ENCODE measurements around the gene CCDC167. TPM values are rescaled to one million over a fixed set of nuclear protein-coding genes. Genes with fewer than 3 reads are reported as not detected.
"Not testable (repeated sequence)": the region's sequence is repeated elsewhere in the genome, so short reads cannot be mapped to it uniquely, and the experiment has no call there.

Gene CCDC167
- total RNA-seq, 1 experiment from 2014 or later: 71.3 TPM

- no peaks in the 10 kb centered on the region for H3K27me3 ChIP-seq
- H3K9me3 ChIP-seq: peaks cover 3% of the 10 kb centered on the region; the same call in 1 of the 2 replicates
- DNase-seq: peak; percentile 93
- H3K4me3 ChIP-seq: no peak overlapping the region
- peaks cover 26% of the 10 kb centered on the region for H3K36me3 ChIP-seq
Observed at GRCh38 chr6:37473364-37474095, 26.2 kb downstream of the CCDC167 start.

DNA sequence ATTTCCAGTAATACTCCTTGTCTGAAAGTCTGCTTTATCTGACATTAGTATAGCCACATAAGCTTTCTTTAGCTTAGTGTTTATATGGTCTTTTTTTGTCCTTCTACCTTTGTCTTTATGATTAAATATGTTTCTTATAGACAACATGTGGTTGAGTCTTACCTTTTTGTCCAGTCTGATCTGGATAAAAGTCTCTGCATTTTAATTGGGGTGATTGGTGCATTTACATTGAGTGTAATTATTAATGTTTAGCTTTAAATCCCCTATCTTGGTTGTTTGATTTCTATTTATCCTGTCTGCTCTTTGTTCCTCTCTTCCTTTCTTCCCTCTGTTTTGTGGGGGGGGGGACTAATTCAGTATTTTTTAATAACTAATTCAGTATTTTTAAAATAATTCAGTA, 32.0 kb downstream of the CCDC167 start:
- Histone ChIP-seq H3K4me3 (no peak overlapping the region), H3K36me3 (peaks cover 32% of the 10 kb centered on the region)

GRCh38 chr6:37463110-37463509, 36.6 kb downstream of the CCDC167 start:
- Histone ChIP-seq H3K9me3 (peaks cover 16% of the 10 kb centered on the region), H3K36me3 (peaks cover 51% of the 10 kb centered on the region), H3K4me3 (no peak overlapping the region), H3K27me3 (no peaks in the 10 kb centered on the region)
- DNase-seq: no peak

More for the DNA sequence above, 32.0 kb downstream of the CCDC167 start:
- Histone ChIP-seq H3K9me3 (peaks cover 23% of the 10 kb centered on the region), H3K27me3 (no peaks in the 10 kb centered on the region)
- DNase-seq: no peak

DNA sequence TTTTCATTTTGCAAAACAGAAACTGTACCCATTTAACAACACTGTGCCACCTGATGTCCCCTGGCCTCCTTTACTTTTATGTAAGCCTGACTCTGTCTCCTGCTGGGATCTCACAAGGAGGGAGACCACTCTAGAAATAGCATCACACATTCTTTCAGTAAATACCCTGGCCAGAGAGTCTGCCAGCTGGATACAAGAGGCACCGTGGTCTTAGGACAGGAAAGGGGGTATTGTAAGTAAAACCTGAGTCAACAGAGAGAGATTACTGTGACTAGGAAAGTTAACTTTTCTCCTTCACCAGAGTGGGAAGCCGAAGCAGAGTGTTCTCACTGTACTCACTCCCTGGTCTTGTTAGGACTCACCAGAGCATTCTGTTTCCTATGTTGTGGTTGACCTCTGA, 38.9 kb downstream of the CCDC167 start:
- H3K9me3 ChIP-seq: no peaks in the 10 kb centered on the region
- peaks cover 46% of the 10 kb centered on the region for H3K36me3 ChIP-seq
- DNase-seq: no peak
- no peaks in the 10 kb centered on the region for H3K27me3 ChIP-seq
- no peak overlapping the region for H3K4me3 ChIP-seq

- Histone ChIP-seq H3K27me3 (no peaks in the 10 kb centered on the region), H3K36me3 (peaks cover 49% of the 10 kb centered on the region), H3K9me3 (no peaks in the 10 kb centered on the region), H3K4me3 (no peak overlapping the region)
- no peak for DNase-seq
Observed at GRCh38 chr6:37459981-37460800, 39.5 kb downstream of the CCDC167 start.

DNA sequence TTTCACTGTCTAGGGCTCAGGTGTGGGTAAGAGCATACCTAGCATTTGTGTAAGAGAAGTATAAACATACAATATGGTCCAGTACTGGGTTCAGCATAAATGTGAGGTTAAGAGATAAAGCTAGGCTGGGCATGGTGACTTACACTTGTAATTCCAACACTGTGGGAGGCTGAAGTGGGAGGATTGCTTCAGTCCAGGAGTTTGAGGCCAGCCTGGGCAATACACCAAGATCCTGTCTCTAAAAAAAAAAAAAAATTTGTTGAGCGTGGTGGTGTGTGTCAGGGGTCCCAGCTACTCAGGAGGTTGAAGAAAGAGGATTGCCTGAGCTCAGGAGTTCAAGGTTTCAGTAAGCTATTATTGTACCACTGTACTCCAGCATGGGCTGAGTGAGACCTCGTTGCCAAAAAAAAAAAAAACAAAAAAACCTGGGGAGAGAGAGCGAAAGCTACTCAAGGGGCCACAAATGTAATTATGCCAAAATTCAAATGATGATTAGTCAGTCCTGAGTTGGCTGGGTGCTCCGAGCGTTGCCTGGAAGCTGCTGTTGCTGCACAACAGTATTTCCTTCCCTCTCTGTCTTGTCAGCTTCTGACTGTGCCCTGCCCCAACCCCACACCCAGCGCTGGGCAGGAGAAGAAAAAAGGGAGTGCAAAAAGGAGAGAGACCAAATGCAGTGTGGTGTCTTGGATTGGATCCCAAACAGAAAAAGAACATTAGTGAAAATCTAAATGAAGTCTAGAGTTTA, 42.7 kb downstream of the CCDC167 start:
- Histone ChIP-seq H3K36me3 (peaks cover 55% of the 10 kb centered on the region), H3K4me3 (no peak overlapping the region), H3K9me3 (no peaks in the 10 kb centered on the region), H3K27me3 (no peaks in the 10 kb centered on the region)
- peak; percentile 92 for DNase-seq

DNA sequence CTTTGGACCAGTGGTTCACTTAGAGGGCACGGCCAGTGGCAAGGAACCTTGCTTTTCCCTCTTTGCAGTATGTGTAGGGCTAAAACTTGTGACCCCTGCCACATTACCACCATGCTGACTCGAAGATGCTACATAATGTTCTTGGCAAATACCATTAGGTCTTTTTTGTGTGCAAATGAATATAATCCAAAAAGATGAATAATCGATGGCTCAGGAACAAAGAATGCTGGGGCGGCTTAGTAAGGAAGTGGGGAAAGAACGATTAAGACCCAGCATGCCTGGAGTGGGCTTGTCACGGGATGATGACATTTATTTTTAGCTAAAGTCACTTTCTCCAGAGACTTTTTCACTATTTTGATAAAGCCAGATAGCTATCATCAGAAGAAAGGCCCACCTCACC, 43.6 kb downstream of the CCDC167 start:
- Histone ChIP-seq H3K27me3 (no peaks in the 10 kb centered on the region), H3K36me3 (peaks cover 55% of the 10 kb centered on the region), H3K9me3 (no peaks in the 10 kb centered on the region), H3K4me3 (no peak overlapping the region)
- DNase-seq: peak; percentile 56

DNA sequence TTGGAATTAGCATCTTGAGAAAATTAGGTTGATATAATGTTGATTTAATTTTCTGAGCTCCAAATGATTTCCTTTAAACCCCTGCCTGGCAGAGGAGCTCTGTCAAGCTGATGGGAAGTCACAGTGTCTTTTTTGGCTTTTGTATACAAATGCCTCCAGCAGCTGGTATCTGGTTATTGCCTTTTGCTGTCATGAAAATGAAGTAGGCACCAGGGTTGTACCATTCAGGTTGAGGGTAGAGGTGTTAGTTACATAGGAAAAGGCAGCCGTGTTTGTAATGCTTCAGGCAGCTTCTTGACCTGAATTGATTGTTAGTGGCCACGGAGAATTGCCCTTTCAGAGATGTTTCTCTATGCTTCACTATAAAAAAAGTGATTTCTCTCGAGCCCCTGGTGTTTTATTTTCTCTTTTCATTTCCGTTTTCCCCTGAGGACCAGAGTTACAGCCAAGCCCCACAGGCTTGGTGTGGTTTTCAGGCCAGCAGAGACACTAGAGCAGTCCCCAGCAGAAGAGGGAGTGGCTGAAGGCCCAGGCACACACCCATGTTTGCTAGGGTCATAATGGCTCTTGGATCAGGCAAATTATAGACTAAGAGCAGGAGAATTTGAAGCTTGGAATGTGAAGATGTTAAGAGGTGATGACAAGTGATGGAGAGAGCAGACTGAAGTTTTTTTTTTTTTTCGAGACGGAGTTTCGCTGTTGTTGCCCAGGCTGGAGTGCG, 45.1 kb downstream of the CCDC167 start:
- Histone ChIP-seq H3K9me3 (no peaks in the 10 kb centered on the region), H3K27me3 (no peaks in the 10 kb centered on the region)
- peak; percentile 80 for DNase-seq

GRCh38 chr6:37452522-37452921, 47.2 kb downstream of the CCDC167 start:
- H3K9me3 ChIP-seq: no peaks in the 10 kb centered on the region
- H3K36me3 ChIP-seq: peaks cover 26% of the 10 kb centered on the region
- no peaks in the 10 kb centered on the region for H3K27me3 ChIP-seq

More for the DNA sequence above, 45.1 kb downstream of the CCDC167 start:
- Histone ChIP-seq H3K4me3 (no peak overlapping the region), H3K36me3 (peaks cover 44% of the 10 kb centered on the region)

DNA sequence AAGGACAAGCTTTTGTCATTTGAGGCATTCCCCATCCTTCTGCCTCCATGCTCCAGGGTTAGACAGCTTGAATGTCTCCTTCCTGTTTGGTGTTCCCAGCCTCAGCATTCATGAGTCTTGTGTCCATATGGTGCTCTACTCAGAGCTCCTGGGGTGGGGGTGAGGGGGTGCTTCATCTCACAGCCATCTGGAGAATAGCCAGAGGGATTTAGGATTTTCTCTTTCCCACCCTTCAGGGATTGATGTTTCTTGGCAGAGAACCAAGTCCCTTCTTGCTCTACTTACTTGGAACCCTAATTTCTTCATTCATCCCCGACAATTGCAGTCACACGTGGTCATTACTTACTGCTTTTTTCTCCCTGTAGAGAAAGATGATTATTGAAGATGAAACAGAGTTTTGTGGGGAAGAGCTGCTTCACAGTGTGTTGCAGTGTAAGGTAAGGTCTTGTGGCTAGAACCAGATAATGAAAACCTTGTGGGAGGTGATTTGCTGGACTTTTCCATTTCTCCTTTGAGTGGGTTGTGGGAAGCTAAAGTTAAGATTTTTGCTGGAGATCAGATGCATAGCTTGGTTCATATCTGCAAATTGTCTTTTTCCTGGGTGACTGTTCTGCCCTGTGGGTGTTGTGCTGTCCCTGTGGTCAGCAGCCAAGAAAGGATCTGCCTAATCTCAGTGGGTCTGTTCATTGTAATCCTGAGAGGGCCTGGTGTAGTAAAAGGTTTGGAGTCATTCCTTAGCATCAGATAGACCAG, 48.1 kb downstream of the CCDC167 start:
- H3K4me3 ChIP-seq: no peak overlapping the region
- no peak for DNase-seq
- H3K36me3 ChIP-seq: peaks cover 34% of the 10 kb centered on the region
- no peaks in the 10 kb centered on the region for H3K9me3 ChIP-seq
- H3K27me3 ChIP-seq: no peaks in the 10 kb centered on the region

More at GRCh38 chr6:37452522-37452921, 47.2 kb downstream of the CCDC167 start:
- no peak for DNase-seq
- no peak overlapping the region for H3K4me3 ChIP-seq

DNA sequence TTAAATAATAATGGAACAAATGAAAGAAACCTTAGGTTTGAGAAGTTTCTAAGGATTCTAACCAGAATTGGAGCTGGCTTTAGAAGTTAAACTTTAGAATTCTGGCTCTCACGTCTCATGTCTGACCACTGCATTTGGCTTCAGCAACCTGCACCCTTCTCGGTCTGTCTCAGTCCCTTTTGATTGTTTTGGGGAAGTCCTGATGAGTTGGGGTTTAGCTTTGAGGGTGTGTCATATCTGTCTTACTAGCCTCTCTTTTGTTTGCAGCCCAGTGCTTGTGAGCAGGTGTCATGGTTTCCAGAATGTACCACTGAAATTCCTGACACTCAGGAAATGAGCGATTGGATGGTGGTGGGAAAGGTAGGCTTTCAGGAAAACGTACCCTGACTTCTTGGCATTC, 49.7 kb downstream of the CCDC167 start:
- Histone ChIP-seq H3K36me3 (peaks cover 42% of the 10 kb centered on the region), H3K9me3 (no peaks in the 10 kb centered on the region), H3K4me3 (no peak overlapping the region), H3K27me3 (no peaks in the 10 kb centered on the region)
- no peak for DNase-seq

- H3K36me3 ChIP-seq: peaks cover 48% of the 10 kb centered on the region
- H3K4me3 ChIP-seq: peak overlapping the region; percentile 5; the same call in 1 of the 2 replicates
- not testable (repeated sequence) for H3K9me3 ChIP-seq, H3K27me3 ChIP-seq, DNase-seq
Observed at GRCh38 chr6:37443216-37443542, 56.5 kb downstream of the CCDC167 start.

GRCh38 chr6:37442416-37443215, 57.1 kb downstream of the CCDC167 start:
- DNase-seq: no peak
- H3K9me3 ChIP-seq: no peaks in the 10 kb centered on the region
- peak overlapping the region; percentile 5; the same call in 1 of the 2 replicates for H3K4me3 ChIP-seq
- no peaks in the 10 kb centered on the region for H3K27me3 ChIP-seq
- peaks cover 52% of the 10 kb centered on the region for H3K36me3 ChIP-seq

GRCh38 chr6:37441651-37442050, 58.0 kb downstream of the CCDC167 start:
- H3K36me3 ChIP-seq: peaks cover 49% of the 10 kb centered on the region
- H3K27me3 ChIP-seq: no peaks in the 10 kb centered on the region
- DNase-seq: no peak
- no peaks in the 10 kb centered on the region for H3K9me3 ChIP-seq
- no peak overlapping the region for H3K4me3 ChIP-seq

DNA sequence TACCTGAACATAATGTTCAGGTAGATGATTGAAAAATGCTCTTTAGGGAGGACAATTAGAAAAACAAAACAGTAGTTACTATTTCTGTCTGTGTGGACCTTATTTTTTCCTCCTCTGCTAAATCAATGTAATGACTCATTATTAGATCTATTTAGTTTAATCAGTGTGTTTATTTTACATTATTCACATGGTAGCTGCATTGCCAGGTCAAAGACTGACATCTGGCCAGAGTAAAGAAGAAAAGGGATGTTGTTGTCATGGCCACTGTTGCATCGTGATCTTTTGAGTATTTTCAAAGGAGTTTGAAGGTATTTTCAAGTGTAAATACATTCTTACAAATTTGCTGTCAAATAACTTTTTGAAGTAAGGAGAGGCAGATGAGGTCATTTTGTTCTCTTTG, 60.8 kb downstream of the CCDC167 start:
- H3K9me3 ChIP-seq: no peaks in the 10 kb centered on the region
- no peak overlapping the region for H3K4me3 ChIP-seq
- no peaks in the 10 kb centered on the region for H3K27me3 ChIP-seq
- DNase-seq: no peak
- peaks cover 33% of the 10 kb centered on the region for H3K36me3 ChIP-seq

Data from MG63 (cell line).